Gastroesophageal sphincter (tissue), 4 donors: ENCODE measurements around the gene ST6GAL2. TPM values are rescaled to one million over a fixed set of nuclear protein-coding genes. Genes with fewer than 3 reads are reported as not detected.
A peak's percentile ranks its signal among the peaks of the same experiment; 100 is the strongest.

ENCODE experiments used
- ATAC-seq: fragments of 150-250 bp; one replicate; pipeline ENCODE4 v1.9.1; 2016; ENCODE audit warnings: mild to moderate bottlenecking, moderate library complexity
- H3K27ac ChIP-seq, 4 donors: fragments of 200-600 bp; sonication (generic) in 3 of 4; 1 replicate in 3 of 4; 2 replicates in 1 of 4; pipeline ENCODE4 v1.5.1; 2016 to 2019
- H3K27me3 ChIP-seq: fragments of 200-600 bp; sonication (generic); one replicate; pipeline ENCODE4 v1.5.1; 2019
- H3K36me3 ChIP-seq, 2 donors: fragments of 200-600 bp; sonication (generic); one replicate each; pipeline ENCODE4 v1.5.1; 2019; ENCODE audit warnings: control low read depth in 1 of 2
- H3K4me1 ChIP-seq, 3 donors: fragments of 200-600 bp; sonication (generic); 1 replicate in 2 of 3; 2 replicates in 1 of 3; pipeline ENCODE4 v1.5.1; 2016 to 2019; ENCODE audit warnings: control low read depth in 2 of 3
- H3K4me3 ChIP-seq, 2 donors: fragments of 200-600 bp; sonication (generic); one replicate each; pipeline ENCODE4 v1.5.1; 2019; ENCODE audit warnings: mild to moderate bottlenecking in 1 of 2, moderate library complexity in 1 of 2
- H3K9me3 ChIP-seq, 3 donors: fragments of 200-600 bp; sonication (generic); one replicate each; pipeline ENCODE4 v1.5.1; 2017 to 2019; ENCODE audit warnings: control low read depth in 2 of 3
- CTCF ChIP-seq, 4 experiments: fragments of 200-600 bp in 2 of 4; fragments of 450-650 bp in 2 of 4; sonication (generic) in 1 of 4; IDR thresholded peaks; one replicate each; pipeline ENCODE4 v1.5.1; 2017 to 2019; ENCODE audit warnings: antibody characterized with exemption in 4 of 4, mild to moderate bottlenecking in 2 of 4, moderate library complexity in 2 of 4
- EP300 ChIP-seq: sonication (generic); formaldehyde crosslinking; IDR thresholded peaks from one replicate; pipeline ENCODE4 v1.6.1; 2017; ENCODE audit warnings: antibody characterized with exemption, mild to moderate bottlenecking
- POLR2A ChIP-seq, 2 donors: fragments of 450-650 bp; IDR thresholded peaks; one replicate each; pipeline ENCODE4 v1.6.1; 2017; ENCODE audit warnings: antibody characterized with exemption in 2 of 2, mild to moderate bottlenecking in 2 of 2, moderate library complexity in 1 of 2
- POLR2AphosphoS5 ChIP-seq: sonication (generic); formaldehyde crosslinking; IDR thresholded peaks from one replicate; pipeline ENCODE4 v1.6.1; 2017; ENCODE audit warnings: antibody characterized with exemption
- WGBS, 2 donors: methylation state at CpG; one replicate each; pipeline ENCODE4 v1.1.5; 2018; ENCODE audit warnings: low coverage in 1 of 2; 5-methylcytosine and 5-hydroxymethylcytosine counted together
- total RNA-seq, 4 donors: library from RNA; depleted of rRNA; stranded (reverse); fragments of >200 nt; gene quantifications; one replicate each; pipeline ENCODE4 v1.1.0, GENCODE V29; 2016

The ST6GAL2 gene
- total RNA-seq, 4 donors from 2014 or later: 2.4 to 29.0 (median 20.6) TPM

GRCh38 chr2:106849253-106849652 lies 36.7 kb downstream of the ST6GAL2 start:
- Histone ChIP-seq H3K27ac (peak overlapping the region in 2 of 4 donors; percentile 72), H3K4me1 (peaks cover 5 to 81% (median 10%) of the 10 kb centered on the region in 3 donors), H3K9me3 (no peaks in the 10 kb centered on the region), H3K36me3 (no peaks in the 10 kb centered on the region), H3K4me3 (no peak overlapping the region), H3K27me3 (no peaks in the 10 kb centered on the region)
- WGBS, 2 donors: 85 to 100% methylated on average over 2 of the region's 2 CpGs
- no peak for ATAC-seq
- TF ChIP-seq POLR2A (IDR thresholded peaks at IDR 0.05) (no peak), EP300 (no peak), POLR2AphosphoS5 (no peak), CTCF (IDR thresholded peaks at IDR 0.05) (no peak)

GRCh38 chr2:106847366-106847765 lies 38.6 kb downstream of the ST6GAL2 start:
- no peaks in the 10 kb centered on the region for H3K27me3 ChIP-seq
- TF ChIP-seq POLR2A (IDR thresholded peaks at IDR 0.05) (no peak), CTCF (IDR thresholded peaks at IDR 0.05) (no peak), POLR2AphosphoS5 (no peak), EP300 (no peak)
- WGBS, 2 donors: 86 to 100% methylated on average over 1 to 2 of the region's 2 CpGs
- no peaks in the 10 kb centered on the region for H3K36me3 ChIP-seq
- no peak overlapping the region for H3K27ac ChIP-seq
- peaks cover 5 to 68% (median 7%) of the 10 kb centered on the region in 3 donors for H3K4me1 ChIP-seq
- ATAC-seq: no peak
- H3K4me3 ChIP-seq: no peak overlapping the region
- H3K9me3 ChIP-seq: no peaks in the 10 kb centered on the region

- H3K36me3 ChIP-seq: no peaks in the 10 kb centered on the region
- no peaks in the 10 kb centered on the region for H3K9me3 ChIP-seq
- no peaks in the 10 kb centered on the region for H3K27me3 ChIP-seq
- no peak overlapping the region for H3K27ac ChIP-seq
- H3K4me1 ChIP-seq: peaks cover under 1 to 68% (median 9%) of the 10 kb centered on the region in 3 donors
- H3K4me3 ChIP-seq: no peak overlapping the region
- TF ChIP-seq EP300 (no peak), POLR2A (IDR thresholded peaks at IDR 0.05) (no peak), CTCF (IDR thresholded peaks at IDR 0.05) (no peak), POLR2AphosphoS5 (no peak)
- ATAC-seq: no peak
- 93 to 95% methylated on average over 4 to 5 of the region's 6 CpGs for WGBS, 2 donors
Observed at GRCh38 chr2:106845716-106846115, 40.3 kb downstream of the ST6GAL2 start.

- H3K27me3 ChIP-seq: no peaks in the 10 kb centered on the region
- H3K27ac ChIP-seq: no peak overlapping the region
- H3K9me3 ChIP-seq: no peaks in the 10 kb centered on the region
- H3K4me1 ChIP-seq: peaks cover 0 to 62% (median 11%) of the 10 kb centered on the region in 3 donors
- WGBS, 2 donors: no CpG with 5 or more reads among the region's 5 CpGs
- TF ChIP-seq EP300: no peak
- TF ChIP-seq CTCF (IDR thresholded peaks at IDR 0.05): no peak
- TF ChIP-seq POLR2A (IDR thresholded peaks at IDR 0.05): no peak
- no peak for TF ChIP-seq POLR2AphosphoS5
- no peaks in the 10 kb centered on the region for H3K36me3 ChIP-seq
- ATAC-seq: no peak
- H3K4me3 ChIP-seq: no peak overlapping the region
Observed at GRCh38 chr2:106843910-106844250, 42.1 kb downstream of the ST6GAL2 start.

GRCh38 chr2:106843001-106843909 lies 42.7 kb downstream of the ST6GAL2 start:
- Histone ChIP-seq H3K27ac (no peak overlapping the region), H3K9me3 (no peaks in the 10 kb centered on the region), H3K4me1 (peaks cover 0 to 59% (median 11%) of the 10 kb centered on the region in 3 donors), H3K4me3 (no peak overlapping the region), H3K27me3 (no peaks in the 10 kb centered on the region), H3K36me3 (no peaks in the 10 kb centered on the region)
- 95 to 100% methylated on average over 1 to 8 of the region's 63 CpGs for WGBS, 2 donors
- ATAC-seq: no peak
- TF ChIP-seq CTCF (IDR thresholded peaks at IDR 0.05): no peak
- no peak for TF ChIP-seq EP300
- no peak for TF ChIP-seq POLR2AphosphoS5
